ENCODE results near the gene EHD1.

The EHD1 gene

DNA sequence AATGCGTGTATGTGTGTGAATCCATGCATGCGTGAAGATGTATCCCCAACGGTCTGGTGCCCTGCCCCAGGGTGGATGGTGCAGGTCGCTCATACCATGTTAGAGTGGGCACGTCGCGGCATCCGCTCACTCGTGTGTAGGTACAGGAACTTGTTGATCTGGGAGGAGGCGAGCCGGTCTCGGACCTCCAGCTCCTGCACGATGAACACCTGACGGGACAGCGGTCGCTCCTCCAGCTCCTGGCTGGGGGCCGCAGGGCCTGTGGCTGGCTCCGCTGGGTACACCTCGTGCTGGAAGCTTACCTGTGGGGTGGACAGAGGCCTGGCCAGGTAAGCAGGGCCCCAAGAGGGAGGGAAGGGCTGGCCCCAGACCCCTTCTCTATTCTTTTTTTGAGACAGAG is 20.1 kb upstream of the EHD1 start:
- no peak overlapping the region for H3K27ac ChIP-seq
- no peak for TF ChIP-seq ZFX (IDR thresholded peaks at IDR 0.05; ENCODE audit: borderline replicate concordance)
- TF ChIP-seq, protein P1, sequence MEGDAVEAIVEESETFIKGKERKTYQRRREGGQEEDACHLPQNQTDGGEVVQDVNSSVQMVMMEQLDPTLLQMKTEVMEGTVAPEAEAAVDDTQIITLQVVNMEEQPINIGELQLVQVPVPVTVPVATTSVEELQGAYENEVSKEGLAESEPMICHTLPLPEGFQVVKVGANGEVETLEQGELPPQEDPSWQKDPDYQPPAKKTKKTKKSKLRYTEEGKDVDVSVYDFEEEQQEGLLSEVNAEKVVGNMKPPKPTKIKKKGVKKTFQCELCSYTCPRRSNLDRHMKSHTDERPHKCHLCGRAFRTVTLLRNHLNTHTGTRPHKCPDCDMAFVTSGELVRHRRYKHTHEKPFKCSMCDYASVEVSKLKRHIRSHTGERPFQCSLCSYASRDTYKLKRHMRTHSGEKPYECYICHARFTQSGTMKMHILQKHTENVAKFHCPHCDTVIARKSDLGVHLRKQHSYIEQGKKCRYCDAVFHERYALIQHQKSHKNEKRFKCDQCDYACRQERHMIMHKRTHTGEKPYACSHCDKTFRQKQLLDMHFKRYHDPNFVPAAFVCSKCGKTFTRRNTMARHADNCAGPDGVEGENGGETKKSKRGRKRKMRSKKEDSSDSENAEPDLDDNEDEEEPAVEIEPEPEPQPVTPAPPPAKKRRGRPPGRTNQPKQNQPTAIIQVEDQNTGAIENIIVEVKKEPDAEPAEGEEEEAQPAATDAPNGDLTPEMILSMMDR (IDR thresholded peaks at IDR 0.05), result no peak

DNA sequence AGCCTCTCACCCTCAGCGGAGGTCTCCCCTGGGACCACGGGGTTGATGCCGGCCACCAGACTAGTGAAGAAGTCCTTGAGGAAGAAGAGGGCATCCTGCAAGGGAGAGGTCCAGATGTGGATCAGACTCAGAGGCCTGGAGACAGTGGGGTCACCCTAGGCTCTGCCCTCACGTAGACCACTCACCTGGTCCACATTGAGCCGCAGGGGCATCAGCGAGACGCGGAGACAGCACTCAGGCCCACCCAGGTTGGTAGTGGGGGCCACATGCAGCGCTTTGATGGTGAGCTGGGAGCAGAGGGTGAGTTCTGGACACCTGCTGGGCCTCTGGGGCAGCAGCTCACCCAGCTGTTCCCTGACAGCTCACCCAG is 19.6 kb upstream of the EHD1 start:
- no peak overlapping the region for H3K27ac ChIP-seq
- no peak for TF ChIP-seq ZFX (IDR thresholded peaks at IDR 0.05; ENCODE audit: borderline replicate concordance)
- TF ChIP-seq, protein P1 (IDR thresholded peaks at IDR 0.05), result no peak

DNA sequence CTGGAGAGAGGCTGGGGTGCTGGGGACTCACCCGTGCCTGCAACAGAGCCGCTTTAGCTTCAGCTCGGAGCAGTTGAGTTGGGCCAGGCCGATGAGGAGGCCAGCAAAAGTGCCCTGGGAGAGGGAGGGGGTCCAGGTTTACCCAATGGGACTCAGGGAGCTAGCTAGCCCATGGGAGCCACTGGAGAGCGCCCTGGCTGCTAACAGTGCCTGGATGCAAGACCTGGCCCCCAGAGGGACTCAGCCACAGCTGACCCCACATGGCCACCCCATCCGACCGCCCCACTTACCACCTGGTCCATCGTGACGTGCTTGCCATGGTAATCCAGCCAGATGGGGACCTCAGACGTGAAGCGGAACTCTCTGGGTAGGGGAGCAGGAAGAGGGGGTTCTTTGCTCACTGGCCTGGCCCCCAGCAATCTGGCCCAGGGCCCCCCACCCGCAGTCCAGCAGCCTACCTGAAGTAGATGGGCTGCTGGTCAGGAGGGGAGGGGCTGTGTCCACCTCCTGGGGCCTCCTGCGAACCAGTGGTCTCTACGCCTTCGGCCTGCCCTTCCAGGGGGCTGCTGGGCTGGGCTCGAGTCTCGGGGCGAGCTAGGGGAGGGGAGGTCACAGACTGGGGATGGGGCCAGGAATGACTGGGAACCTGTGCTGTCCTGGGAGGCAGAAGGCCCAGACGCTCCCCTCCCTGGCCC is 19.1 kb upstream of the EHD1 start:
- TF ChIP-seq, protein P1 (IDR thresholded peaks at IDR 0.05), result no peak
- no peak for TF ChIP-seq ZFX (IDR thresholded peaks at IDR 0.05; ENCODE audit: borderline replicate concordance)
- no peak overlapping the region for H3K27ac ChIP-seq

DNA sequence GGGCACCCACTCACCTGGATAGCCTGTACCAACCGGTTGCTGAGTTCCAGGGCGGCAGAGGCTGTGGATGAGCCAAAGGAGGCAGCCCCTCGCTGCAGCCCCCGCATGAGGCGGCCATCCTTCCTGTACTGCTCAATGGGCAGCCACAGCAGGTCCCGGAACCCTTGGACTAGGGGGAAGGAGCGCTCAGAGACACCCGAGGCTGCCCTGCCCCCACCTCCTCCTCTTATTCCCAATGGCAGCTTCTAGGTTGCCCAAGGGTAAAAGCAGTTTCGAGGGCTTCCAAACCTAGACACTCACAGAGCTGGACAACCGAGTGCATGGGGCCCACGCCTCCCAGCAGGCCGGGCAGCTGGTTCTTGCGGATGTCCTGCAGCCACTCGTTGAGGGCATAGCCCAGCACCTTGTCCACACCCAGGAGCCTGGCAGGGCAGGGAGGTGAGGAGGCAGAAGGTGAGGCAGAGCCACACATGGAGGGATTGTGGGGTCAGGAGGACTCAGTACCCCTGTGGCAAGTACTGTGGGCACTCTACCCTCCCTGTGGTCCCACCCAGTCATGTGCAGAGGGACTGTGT is 18.1 kb upstream of the EHD1 start:
- TF ChIP-seq ZFX (IDR thresholded peaks at IDR 0.05; ENCODE audit: borderline replicate concordance), result no peak
- no peak overlapping the region for H3K27ac ChIP-seq

DNA sequence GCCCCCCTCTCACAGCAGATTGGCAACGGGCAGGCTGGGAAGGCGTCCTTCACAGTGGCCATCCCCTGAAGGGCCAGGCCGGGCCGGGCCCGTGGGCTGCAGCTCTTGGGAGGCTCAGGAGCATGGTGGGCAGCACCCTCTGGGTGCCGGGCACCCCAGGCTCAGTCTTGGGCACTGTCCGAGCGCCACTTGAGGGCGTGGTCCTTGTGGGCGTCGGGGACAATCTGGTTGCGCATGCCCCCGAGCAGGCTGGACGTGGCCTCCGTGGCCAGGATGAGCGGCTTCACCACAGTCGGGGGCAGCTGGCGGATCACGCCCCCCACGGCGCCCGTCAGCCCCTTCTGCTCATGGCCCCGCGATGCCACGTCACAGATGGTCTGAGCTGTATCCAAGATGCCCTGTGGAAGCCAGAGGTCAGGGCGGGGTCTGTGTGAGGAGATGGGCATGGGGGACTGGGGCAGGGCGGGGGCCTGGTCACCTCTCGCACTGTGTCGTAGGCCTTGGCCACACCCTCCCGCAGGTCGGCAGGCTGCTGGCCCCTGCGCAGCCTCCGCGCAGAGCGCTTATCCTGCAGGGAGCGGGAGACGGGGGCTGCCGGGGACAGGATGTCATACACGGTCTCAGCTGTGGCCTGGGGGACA is 16.5 kb upstream of the EHD1 start:
- H3K27ac ChIP-seq, result no peak overlapping the region
- no peak for TF ChIP-seq ZFX (IDR thresholded peaks at IDR 0.05; ENCODE audit: borderline replicate concordance)
- TF ChIP-seq, protein P1 (IDR thresholded peaks at IDR 0.05), result no peak

DNA sequence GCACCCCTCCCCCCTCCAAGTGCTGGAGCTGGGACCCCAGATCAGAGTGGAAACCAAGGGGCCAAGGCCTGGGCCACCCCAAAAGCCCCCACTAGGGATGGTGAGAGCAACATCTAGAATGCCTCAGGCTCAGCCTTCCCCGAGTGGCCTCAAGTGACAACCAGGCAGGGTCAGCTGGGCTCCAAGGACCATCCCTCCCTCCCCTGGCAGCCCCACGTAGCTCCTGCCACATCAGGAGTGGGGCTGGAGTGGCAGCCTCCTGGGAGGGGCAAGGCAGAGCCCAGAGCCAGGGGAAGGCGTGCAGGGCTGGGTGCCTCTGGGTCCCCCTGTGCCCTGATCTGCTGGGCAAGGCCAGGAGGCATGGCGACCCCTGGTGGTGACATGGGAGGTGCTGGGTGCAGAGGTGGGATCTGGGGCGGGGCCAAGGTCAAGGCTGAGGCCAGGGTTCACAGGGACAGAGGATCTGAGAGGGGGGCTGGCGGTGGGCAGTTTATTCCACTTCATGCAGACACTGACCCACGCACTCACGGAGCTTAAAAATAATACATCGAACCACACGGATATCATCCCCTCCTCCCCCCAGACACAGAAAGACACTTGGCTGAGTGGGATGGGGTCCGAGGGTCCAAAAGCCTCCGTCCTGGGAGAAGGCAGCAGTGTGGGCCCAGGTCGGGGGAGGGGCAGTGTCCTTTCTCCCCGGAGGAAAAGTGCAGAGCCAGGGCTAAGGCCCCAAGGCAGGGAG is 15.8 kb upstream of the EHD1 start:
- TF ChIP-seq, protein P1 (IDR thresholded peaks at IDR 0.05), result peak; percentile 96
- TF ChIP-seq ZFX (IDR thresholded peaks at IDR 0.05; ENCODE audit: borderline replicate concordance), result no peak
- no peak overlapping the region for H3K27ac ChIP-seq

DNA sequence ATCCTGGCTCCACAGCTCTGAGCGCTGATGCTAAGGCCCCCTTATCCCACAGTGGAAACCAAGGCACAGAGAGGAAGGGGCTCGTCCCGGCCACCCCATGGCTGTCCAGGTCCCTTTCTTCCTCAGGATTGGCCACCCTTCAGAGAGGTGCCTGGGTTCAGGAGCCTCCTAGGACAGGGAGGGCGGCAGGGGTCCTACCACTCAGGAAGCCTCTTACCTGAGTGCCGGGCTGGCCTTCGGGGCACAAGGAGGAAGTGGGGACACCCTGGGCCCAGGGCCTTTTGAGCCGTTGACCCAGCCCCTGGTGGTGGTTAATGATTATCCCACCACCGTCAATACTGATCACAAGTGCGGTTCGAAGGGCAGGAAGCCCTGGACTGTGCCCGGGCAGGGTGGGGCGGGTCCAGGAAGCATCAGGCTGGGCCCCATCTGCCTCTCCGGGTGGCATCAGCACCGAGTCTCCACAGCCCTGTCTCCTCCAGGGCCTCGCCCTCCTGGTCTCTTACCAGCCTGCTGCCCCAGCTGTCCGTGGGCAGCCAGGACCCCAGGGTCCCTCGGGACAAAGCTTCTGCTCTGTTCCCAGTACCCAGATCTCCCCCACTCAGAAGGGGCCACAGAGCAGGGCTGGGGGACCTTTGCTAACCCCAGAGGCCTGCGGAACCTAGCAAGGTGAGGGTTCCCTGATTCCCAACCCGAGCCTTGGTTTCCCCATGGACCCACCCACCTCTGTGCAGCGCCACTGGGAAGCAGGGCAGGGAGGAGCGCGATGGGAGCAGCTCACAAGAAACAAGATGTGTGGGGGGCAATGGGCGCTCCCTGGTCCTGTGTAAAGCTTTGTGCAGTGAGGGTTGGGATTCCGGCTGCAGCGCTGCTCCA is 15.0 kb upstream of the EHD1 start:
- peak overlapping the region; percentile 40 for H3K27ac ChIP-seq
- TF ChIP-seq, protein P1 (IDR thresholded peaks at IDR 0.05), result no peak
- no peak for TF ChIP-seq ZFX (IDR thresholded peaks at IDR 0.05; ENCODE audit: borderline replicate concordance)

Measured in 22Rv1 (cell line).